ENCODE measurements around the gene TTC29.

The TTC29 gene

GRCh38 chr4:146890301-146890700 is 55.4 kb downstream of the TTC29 start:
- Histone ChIP-seq H3K36me3 (ENCODE audit: control insufficient read depth, insufficient read depth, low read length) (no peaks in the 10 kb centered on the region), H3K27ac (ENCODE audit: insufficient read depth, low read length, poor library complexity, severe bottlenecking) (no peak overlapping the region), H3K4me1 (ENCODE audit: control insufficient read depth, insufficient read depth, low read length, poor library complexity, severe bottlenecking) (no peaks in the 10 kb centered on the region), H3K27me3 (replicated peaks; ENCODE audit: control insufficient read depth, insufficient read depth, low read length, poor library complexity, severe bottlenecking) (no peaks in the 10 kb centered on the region), H3K9me3 (ENCODE audit: control insufficient read depth, low read length) (no peaks in the 10 kb centered on the region), H3K4me3 (ENCODE audit: insufficient read depth, low read depth, low read length, poor library complexity, severe bottlenecking) (no peak overlapping the region)
- DNase-seq = no peak

- H3K27me3 ChIP-seq (replicated peaks; ENCODE audit: control insufficient read depth, insufficient read depth, low read length, poor library complexity, severe bottlenecking) = no peaks in the 10 kb centered on the region
- H3K4me1 ChIP-seq (ENCODE audit: control insufficient read depth, insufficient read depth, low read length, poor library complexity, severe bottlenecking) = no peaks in the 10 kb centered on the region
- H3K36me3 ChIP-seq (ENCODE audit: control insufficient read depth, insufficient read depth, low read length) = no peaks in the 10 kb centered on the region
- DNase-seq = no peak
- H3K4me3 ChIP-seq (ENCODE audit: insufficient read depth, low read depth, low read length, poor library complexity, severe bottlenecking) = no peak overlapping the region
- H3K9me3 ChIP-seq (ENCODE audit: control insufficient read depth, low read length) = no peaks in the 10 kb centered on the region
- H3K27ac ChIP-seq (ENCODE audit: insufficient read depth, low read length, poor library complexity, severe bottlenecking) = no peak overlapping the region
These were observed 62.6 kb downstream of the TTC29 start for GRCh38 chr4:146883070-146883469.

- Histone ChIP-seq H3K27me3 (replicated peaks; ENCODE audit: control insufficient read depth, insufficient read depth, low read length, poor library complexity, severe bottlenecking) (no peaks in the 10 kb centered on the region), H3K4me3 (ENCODE audit: insufficient read depth, low read depth, low read length, poor library complexity, severe bottlenecking) (no peak overlapping the region), H3K27ac (ENCODE audit: insufficient read depth, low read length, poor library complexity, severe bottlenecking) (no peak overlapping the region), H3K4me1 (ENCODE audit: control insufficient read depth, insufficient read depth, low read length, poor library complexity, severe bottlenecking) (no peaks in the 10 kb centered on the region), H3K9me3 (ENCODE audit: control insufficient read depth, low read length) (no peaks in the 10 kb centered on the region), H3K36me3 (ENCODE audit: control insufficient read depth, insufficient read depth, low read length) (no peaks in the 10 kb centered on the region)
- no peak for DNase-seq
These were observed 88.4 kb downstream of the TTC29 start for GRCh38 chr4:146857298-146857697.

GRCh38 chr4:146855761-146856160 is 89.9 kb downstream of the TTC29 start:
- Histone ChIP-seq H3K27ac (ENCODE audit: insufficient read depth, low read length, poor library complexity, severe bottlenecking) (no peak overlapping the region), H3K36me3 (ENCODE audit: control insufficient read depth, insufficient read depth, low read length) (no peaks in the 10 kb centered on the region), H3K4me1 (ENCODE audit: control insufficient read depth, insufficient read depth, low read length, poor library complexity, severe bottlenecking) (no peaks in the 10 kb centered on the region), H3K27me3 (replicated peaks; ENCODE audit: control insufficient read depth, insufficient read depth, low read length, poor library complexity, severe bottlenecking) (no peaks in the 10 kb centered on the region), H3K4me3 (ENCODE audit: insufficient read depth, low read depth, low read length, poor library complexity, severe bottlenecking) (no peak overlapping the region), H3K9me3 (ENCODE audit: control insufficient read depth, low read length) (no peaks in the 10 kb centered on the region)
- DNase-seq = no peak

GRCh38 chr4:146852360-146852759 is 93.3 kb downstream of the TTC29 start:
- H3K27ac ChIP-seq (ENCODE audit: insufficient read depth, low read length, poor library complexity, severe bottlenecking) = no peak overlapping the region

GRCh38 chr4:146847345-146847744 is 98.3 kb downstream of the TTC29 start:
- Histone ChIP-seq H3K36me3 (ENCODE audit: control insufficient read depth, insufficient read depth, low read length) (no peaks in the 10 kb centered on the region), H3K9me3 (ENCODE audit: control insufficient read depth, low read length) (no peaks in the 10 kb centered on the region), H3K4me1 (ENCODE audit: control insufficient read depth, insufficient read depth, low read length, poor library complexity, severe bottlenecking) (no peaks in the 10 kb centered on the region), H3K27me3 (replicated peaks; ENCODE audit: control insufficient read depth, insufficient read depth, low read length, poor library complexity, severe bottlenecking) (no peaks in the 10 kb centered on the region), H3K4me3 (ENCODE audit: insufficient read depth, low read depth, low read length, poor library complexity, severe bottlenecking) (no peak overlapping the region), H3K27ac (ENCODE audit: insufficient read depth, low read length, poor library complexity, severe bottlenecking) (no peak overlapping the region)
- no peak for DNase-seq

More at GRCh38 chr4:146852360-146852759, 93.3 kb downstream of the TTC29 start:
- Histone ChIP-seq H3K27me3 (replicated peaks; ENCODE audit: control insufficient read depth, insufficient read depth, low read length, poor library complexity, severe bottlenecking) (no peaks in the 10 kb centered on the region), H3K36me3 (ENCODE audit: control insufficient read depth, insufficient read depth, low read length) (no peaks in the 10 kb centered on the region), H3K9me3 (ENCODE audit: control insufficient read depth, low read length) (no peaks in the 10 kb centered on the region), H3K4me3 (ENCODE audit: insufficient read depth, low read depth, low read length, poor library complexity, severe bottlenecking) (no peak overlapping the region), H3K4me1 (ENCODE audit: control insufficient read depth, insufficient read depth, low read length, poor library complexity, severe bottlenecking) (no peaks in the 10 kb centered on the region)
- DNase-seq = no peak

- Histone ChIP-seq H3K27me3 (replicated peaks; ENCODE audit: control insufficient read depth, insufficient read depth, low read length, poor library complexity, severe bottlenecking) (no peaks in the 10 kb centered on the region), H3K4me1 (ENCODE audit: control insufficient read depth, insufficient read depth, low read length, poor library complexity, severe bottlenecking) (no peaks in the 10 kb centered on the region), H3K4me3 (ENCODE audit: insufficient read depth, low read depth, low read length, poor library complexity, severe bottlenecking) (no peak overlapping the region), H3K27ac (ENCODE audit: insufficient read depth, low read length, poor library complexity, severe bottlenecking) (no peak overlapping the region), H3K9me3 (ENCODE audit: control insufficient read depth, low read length) (no peaks in the 10 kb centered on the region), H3K36me3 (ENCODE audit: control insufficient read depth, insufficient read depth, low read length) (no peaks in the 10 kb centered on the region)
- DNase-seq = no peak
These were observed 98.8 kb downstream of the TTC29 start for GRCh38 chr4:146846882-146847281.

- H3K36me3 ChIP-seq (ENCODE audit: control insufficient read depth, insufficient read depth, low read length) = no peaks in the 10 kb centered on the region
- no peak overlapping the region for H3K4me3 ChIP-seq (ENCODE audit: insufficient read depth, low read depth, low read length, poor library complexity, severe bottlenecking)
- no peaks in the 10 kb centered on the region for H3K9me3 ChIP-seq (ENCODE audit: control insufficient read depth, low read length)
These were observed 100.9 kb downstream of the TTC29 start for GRCh38 chr4:146844761-146845160.

GRCh38 chr4:146842876-146843275 is 102.8 kb downstream of the TTC29 start:
- Histone ChIP-seq H3K36me3 (ENCODE audit: control insufficient read depth, insufficient read depth, low read length) (no peaks in the 10 kb centered on the region), H3K9me3 (ENCODE audit: control insufficient read depth, low read length) (no peaks in the 10 kb centered on the region), H3K27ac (ENCODE audit: insufficient read depth, low read length, poor library complexity, severe bottlenecking) (no peak overlapping the region), H3K4me3 (ENCODE audit: insufficient read depth, low read depth, low read length, poor library complexity, severe bottlenecking) (no peak overlapping the region), H3K4me1 (ENCODE audit: control insufficient read depth, insufficient read depth, low read length, poor library complexity, severe bottlenecking) (no peaks in the 10 kb centered on the region), H3K27me3 (replicated peaks; ENCODE audit: control insufficient read depth, insufficient read depth, low read length, poor library complexity, severe bottlenecking) (no peaks in the 10 kb centered on the region)
- no peak for DNase-seq

More at GRCh38 chr4:146844761-146845160, 100.9 kb downstream of the TTC29 start:
- Histone ChIP-seq H3K27me3 (replicated peaks; ENCODE audit: control insufficient read depth, insufficient read depth, low read length, poor library complexity, severe bottlenecking) (no peaks in the 10 kb centered on the region), H3K4me1 (ENCODE audit: control insufficient read depth, insufficient read depth, low read length, poor library complexity, severe bottlenecking) (no peaks in the 10 kb centered on the region), H3K27ac (ENCODE audit: insufficient read depth, low read length, poor library complexity, severe bottlenecking) (no peak overlapping the region)
- DNase-seq = no peak

- Histone ChIP-seq H3K4me3 (ENCODE audit: insufficient read depth, low read depth, low read length, poor library complexity, severe bottlenecking) (no peak overlapping the region), H3K36me3 (ENCODE audit: control insufficient read depth, insufficient read depth, low read length) (no peaks in the 10 kb centered on the region), H3K4me1 (ENCODE audit: control insufficient read depth, insufficient read depth, low read length, poor library complexity, severe bottlenecking) (no peaks in the 10 kb centered on the region), H3K9me3 (ENCODE audit: control insufficient read depth, low read length) (no peaks in the 10 kb centered on the region), H3K27me3 (replicated peaks; ENCODE audit: control insufficient read depth, insufficient read depth, low read length, poor library complexity, severe bottlenecking) (no peaks in the 10 kb centered on the region), H3K27ac (ENCODE audit: insufficient read depth, low read length, poor library complexity, severe bottlenecking) (no peak overlapping the region)
- DNase-seq = no peak
These were observed 104.9 kb downstream of the TTC29 start for GRCh38 chr4:146840731-146841130.

GRCh38 chr4:146835096-146835495 is 110.6 kb downstream of the TTC29 start:
- no peaks in the 10 kb centered on the region for H3K27me3 ChIP-seq (replicated peaks; ENCODE audit: control insufficient read depth, insufficient read depth, low read length, poor library complexity, severe bottlenecking)
- no peak overlapping the region for H3K27ac ChIP-seq (ENCODE audit: insufficient read depth, low read length, poor library complexity, severe bottlenecking)
- no peaks in the 10 kb centered on the region for H3K36me3 ChIP-seq (ENCODE audit: control insufficient read depth, insufficient read depth, low read length)
- H3K4me1 ChIP-seq (ENCODE audit: control insufficient read depth, insufficient read depth, low read length, poor library complexity, severe bottlenecking) = no peaks in the 10 kb centered on the region
- no peaks in the 10 kb centered on the region for H3K9me3 ChIP-seq (ENCODE audit: control insufficient read depth, low read length)
- H3K4me3 ChIP-seq (ENCODE audit: insufficient read depth, low read depth, low read length, poor library complexity, severe bottlenecking) = no peak overlapping the region
- no peak for DNase-seq

All from effector memory CD4-positive, alpha-beta T cell (primary cell).